NCI-H146 treated with DMSO at 0.1 percent for 48 hours (cell line): Measurements from ENCODE around the gene DIP2A.
"Not testable (repeated sequence)": the region's sequence is repeated elsewhere in the genome, so short reads cannot be mapped to it uniquely, and the experiment has no call there.

Source experiments
- DNase-seq: peaks from one replicate; lab custom pipeline; 2025; ENCODE audit not compliant: unreplicated experiment; lab: John Stamatoyannopoulos, UW

DIP2A gene

DNA sequence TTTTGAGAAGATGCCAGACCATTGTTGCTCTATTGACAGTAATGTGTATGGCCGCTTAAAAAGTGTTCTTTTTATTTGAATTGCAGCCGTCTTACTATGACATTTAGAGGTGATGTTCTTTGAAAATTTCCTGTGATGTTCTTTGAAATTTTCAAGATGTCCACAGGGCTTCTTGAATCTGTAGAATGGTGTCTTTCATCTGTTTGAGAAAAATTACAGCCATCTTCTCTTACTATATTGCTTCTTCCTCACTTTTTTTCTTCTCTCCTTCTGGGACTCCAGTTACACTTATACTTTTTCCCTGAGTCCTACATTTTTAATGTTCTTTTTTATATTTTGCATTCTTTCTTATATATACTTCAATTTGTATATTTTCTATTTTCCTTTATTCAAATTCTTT lies 57.4 kb downstream of the DIP2A start:
- no peak for DNase-seq

DNA sequence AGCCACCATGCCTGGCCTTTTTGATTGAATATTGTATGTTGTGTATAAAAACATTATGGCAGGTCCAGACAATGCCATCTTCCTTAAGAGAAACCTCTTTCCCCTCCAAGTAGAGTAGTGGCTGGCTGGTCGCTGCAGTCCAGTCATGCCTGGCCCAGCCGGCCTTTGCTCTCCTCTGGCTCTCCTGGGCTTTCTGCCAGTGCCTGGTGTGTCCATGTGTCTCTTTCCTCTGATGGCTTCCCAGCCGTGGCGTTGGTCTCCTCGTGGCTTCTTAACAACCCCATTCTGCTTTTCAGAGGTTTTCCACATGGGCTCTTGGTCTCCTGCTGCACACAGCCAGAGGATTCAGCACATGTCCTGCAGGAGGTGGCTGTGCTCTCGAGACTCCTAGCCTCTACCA lies 58.7 kb downstream of the DIP2A start:
- DNase-seq = no peak

- no peak for DNase-seq
Observed at GRCh38 chr21:46518983-46519583, 60.4 kb downstream of the DIP2A start.

DNA sequence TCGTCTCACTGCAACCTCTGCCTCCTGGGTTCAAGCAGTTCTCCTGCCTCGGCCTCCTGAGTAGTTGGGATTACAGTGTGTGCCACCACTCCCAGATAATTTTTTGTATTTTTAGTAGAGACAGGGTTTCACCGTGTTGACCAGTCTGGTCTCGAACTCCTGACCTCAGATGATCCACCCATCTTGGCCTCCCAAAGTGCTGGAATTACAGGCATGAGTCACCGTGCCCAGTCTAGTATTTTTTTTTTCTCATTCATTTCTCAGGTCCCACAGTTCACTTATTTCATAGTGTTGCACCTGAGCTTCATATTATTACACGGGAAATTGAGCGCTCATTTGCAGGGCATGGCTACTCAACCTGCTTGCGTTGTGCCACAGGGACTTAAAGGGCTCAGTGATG lies 68.7 kb downstream of the DIP2A start:
- DNase-seq = not testable (repeated sequence)

DNA sequence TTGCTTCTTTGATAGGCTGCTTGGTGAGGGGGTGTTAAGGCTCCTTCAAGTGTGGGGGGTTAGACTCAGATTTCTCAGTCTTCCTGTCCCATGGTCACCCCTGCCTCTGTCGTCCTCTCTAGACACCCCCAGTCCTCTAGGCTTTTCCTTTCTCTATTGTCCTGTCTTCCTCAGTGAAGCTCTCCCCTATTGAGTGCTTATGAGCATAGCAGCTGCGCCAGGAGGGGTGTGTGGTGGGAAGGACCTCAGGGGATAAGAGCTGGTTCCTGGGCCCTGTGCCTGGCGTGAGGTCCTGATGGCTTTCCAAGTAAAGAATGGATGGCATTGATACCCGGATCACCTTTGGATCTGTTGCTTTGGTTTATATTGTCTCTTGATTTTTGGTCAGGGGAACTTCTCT lies 69.1 kb downstream of the DIP2A start:
- DNase-seq = no peak

DNA sequence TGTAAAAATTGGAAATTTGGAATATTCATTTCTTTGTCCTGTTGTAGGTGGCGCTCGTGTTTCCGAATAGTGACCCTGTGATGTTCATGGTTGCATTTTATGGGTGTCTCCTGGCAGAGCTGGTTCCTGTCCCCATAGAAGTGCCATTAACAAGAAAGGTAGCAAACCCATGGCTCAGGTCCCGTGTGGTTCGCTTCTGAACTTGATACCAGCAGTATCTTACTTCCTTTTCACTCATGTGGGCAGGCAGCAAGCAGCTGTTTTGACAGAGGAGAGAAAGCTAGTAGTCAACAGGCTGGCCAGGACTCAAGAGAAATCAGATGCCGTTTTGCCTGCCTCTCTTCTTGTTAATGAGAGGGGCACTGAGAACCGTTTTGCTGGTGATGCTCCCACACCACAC lies 73.4 kb downstream of the DIP2A start:
- DNase-seq = no peak

DNA sequence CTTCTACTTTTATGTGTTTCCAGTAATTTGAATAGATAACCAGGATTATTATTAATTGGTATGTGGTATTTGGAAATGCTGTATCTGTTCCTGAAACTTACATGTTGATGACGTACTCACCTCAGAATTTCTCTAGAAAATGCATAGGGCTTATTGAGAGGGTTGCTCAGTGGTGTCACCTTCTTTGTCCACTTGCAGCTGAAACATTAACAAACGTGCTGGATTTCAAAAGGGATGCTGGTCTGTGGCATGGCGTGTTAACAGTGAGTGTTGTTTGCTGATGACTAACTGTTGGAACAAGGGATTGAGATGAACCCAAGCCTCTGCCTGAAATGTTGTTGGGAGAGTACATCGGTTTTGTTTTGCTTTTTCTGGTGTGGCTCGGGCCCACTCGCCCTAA lies 78.3 kb downstream of the DIP2A start:
- DNase-seq = no peak

- DNase-seq = no peak
Observed at GRCh38 chr21:46538262-46538661, 79.6 kb downstream of the DIP2A start.

- DNase-seq = no peak
Observed at GRCh38 chr21:46538851-46539666, 80.4 kb downstream of the DIP2A start.

- DNase-seq = no peak
Observed at GRCh38 chr21:46540087-46540710, 81.5 kb downstream of the DIP2A start.

GRCh38 chr21:46542588-46543124 lies 84.0 kb downstream of the DIP2A start:
- no peak for DNase-seq

DNA sequence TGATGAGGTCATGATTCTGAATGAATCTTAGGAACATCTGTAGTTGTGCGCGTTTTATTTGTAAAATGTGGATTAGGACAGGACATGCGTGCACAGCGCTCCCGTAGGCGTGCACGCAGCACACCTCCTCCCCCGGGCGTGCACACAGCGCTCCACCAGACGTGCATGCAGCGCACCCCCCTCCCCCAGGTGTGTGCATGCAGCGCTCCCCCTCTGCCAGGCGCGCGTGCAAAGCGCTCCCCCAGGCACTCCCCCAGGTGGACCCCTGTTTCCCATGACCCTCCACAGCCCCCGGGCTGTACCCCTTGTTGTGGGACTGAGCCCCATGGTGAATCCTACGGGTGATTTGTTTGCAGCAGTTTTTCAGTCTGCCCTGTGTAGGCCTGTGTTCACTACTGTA lies 84.6 kb downstream of the DIP2A start:
- no peak for DNase-seq

DNA sequence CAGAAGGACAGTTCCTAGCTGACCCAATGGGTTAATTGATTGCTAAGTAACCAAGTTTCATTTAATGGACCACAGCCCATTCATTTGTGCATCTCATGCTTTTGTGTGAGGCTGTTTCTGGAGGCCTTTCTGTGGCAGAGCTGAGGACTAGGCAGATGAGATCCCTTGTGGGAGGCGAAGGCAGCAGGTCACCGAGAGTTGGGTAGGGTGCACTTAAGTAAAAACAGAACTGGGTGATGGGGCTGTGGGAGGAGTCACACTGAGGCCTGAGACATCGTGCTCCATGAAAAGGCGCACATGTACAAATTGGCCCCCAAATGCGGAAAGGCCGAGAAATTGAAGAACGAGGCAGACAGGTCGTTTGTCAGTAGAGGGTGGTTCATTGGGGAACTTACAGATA lies 85.3 kb downstream of the DIP2A start:
- no peak for DNase-seq

DNA sequence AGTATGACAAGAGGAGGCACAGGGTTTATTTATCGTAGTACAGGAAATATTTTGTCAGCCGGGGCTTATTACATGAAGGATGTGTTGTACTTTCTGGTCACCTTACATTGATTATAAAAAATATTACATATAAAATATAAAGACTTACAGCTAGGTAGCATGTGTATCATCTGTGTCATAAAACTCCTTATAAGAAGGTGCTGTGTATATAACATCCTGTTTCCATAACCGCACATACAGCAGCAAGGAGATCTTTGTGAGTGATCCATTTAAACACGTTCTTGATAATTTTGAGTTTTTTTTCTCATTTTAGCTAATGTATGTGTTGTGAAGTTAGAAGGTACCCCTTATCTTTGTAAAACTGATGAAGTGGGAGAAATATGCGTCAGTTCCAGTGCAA lies 86.1 kb downstream of the DIP2A start:
- no peak for DNase-seq

- DNase-seq = no peak
Observed at GRCh38 chr21:46545363-46545762, 86.7 kb downstream of the DIP2A start.

DNA sequence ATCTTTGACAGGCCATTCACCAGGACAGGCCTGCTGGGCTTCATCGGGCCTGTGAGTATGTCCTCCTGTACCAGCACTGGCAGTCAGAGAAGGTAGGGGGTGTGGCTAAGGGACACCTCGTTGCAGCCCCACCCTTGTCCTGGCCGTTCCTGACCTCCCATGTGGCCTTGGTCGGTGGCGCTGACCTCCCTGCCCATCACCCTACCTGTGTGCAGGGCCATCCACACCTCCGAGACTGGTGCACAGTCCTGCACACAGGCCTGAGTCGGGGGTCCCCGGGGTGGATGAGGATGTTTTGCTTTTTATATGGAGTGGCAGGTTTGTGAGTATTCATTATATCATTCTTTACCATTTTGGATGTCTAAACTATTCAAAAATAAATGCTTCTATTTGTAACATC lies 87.2 kb downstream of the DIP2A start:
- no peak for DNase-seq

- no peak for DNase-seq
Observed at GRCh38 chr21:46546799-46547198, 88.1 kb downstream of the DIP2A start.

DNA sequence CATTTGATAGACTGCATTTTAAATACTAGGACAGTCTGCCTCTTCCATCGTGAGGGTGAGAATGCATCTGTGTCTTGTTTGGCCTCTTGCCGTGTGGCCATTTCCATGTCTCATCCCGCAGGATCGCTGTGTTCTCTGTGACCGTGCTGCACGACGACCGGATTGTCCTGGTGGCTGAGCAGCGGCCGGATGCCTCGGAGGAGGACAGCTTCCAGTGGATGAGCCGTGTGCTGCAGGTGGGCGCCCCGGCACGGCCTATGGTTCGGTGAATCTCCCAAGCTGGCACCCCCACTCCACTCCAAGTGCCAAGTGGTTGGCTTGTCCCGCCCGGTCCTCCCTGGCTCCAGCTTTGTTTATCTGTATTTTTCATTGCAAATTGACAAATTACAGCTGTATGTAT lies 91.0 kb downstream of the DIP2A start:
- DNase-seq = no peak

- DNase-seq = no peak
Observed at GRCh38 chr21:46550116-46550941, 91.6 kb downstream of the DIP2A start.

GRCh38 chr21:46551636-46552241 lies 93.0 kb downstream of the DIP2A start:
- DNase-seq = no peak

DNA sequence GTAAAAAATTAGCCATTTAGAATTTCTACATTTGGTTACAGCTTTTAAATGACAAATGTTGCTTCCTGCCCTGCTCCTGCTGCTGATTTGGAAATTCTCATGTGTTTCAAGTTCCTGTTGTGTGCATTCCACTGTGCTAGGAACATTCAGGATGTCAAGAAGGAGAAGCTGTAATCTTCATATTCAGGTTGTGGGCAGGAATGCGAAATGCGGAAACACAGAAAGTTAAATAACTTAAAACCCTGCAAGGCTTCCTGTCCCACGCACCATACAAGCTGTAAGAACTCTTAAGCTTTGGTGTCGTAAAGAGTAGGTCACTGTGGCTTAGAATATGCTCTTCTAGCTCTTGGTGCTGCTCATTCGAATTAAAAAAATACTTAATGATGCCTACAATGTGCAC lies 93.6 kb downstream of the DIP2A start:
- DNase-seq = no peak
